ENCODE measurements around the gene DDR1.

DNA sequence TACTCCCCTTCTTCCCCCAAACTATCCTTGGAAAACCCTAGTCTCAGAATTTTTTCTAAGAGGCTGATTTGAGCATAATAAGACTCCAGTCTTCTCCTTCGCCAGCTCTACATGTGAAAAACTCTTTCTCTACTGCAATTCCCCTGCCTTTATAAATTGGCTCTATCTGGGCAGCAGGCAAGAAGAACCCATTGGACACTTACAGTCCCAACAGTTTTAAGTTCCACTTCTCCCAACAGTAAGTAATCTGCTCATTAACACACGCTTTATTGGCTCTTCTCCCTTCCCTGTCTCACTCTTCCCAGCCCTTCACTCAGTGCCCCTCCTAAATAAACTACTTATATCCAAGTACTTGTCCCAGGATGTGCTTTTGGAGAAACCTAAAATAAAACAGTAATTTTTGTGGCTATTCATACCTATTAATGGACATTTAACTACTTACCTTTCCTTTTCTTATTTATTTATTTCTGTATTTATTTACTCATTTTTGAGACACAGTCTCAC is 11.1 kb upstream of the DDR1 start:
- TF ChIP-seq, protein P1, sequence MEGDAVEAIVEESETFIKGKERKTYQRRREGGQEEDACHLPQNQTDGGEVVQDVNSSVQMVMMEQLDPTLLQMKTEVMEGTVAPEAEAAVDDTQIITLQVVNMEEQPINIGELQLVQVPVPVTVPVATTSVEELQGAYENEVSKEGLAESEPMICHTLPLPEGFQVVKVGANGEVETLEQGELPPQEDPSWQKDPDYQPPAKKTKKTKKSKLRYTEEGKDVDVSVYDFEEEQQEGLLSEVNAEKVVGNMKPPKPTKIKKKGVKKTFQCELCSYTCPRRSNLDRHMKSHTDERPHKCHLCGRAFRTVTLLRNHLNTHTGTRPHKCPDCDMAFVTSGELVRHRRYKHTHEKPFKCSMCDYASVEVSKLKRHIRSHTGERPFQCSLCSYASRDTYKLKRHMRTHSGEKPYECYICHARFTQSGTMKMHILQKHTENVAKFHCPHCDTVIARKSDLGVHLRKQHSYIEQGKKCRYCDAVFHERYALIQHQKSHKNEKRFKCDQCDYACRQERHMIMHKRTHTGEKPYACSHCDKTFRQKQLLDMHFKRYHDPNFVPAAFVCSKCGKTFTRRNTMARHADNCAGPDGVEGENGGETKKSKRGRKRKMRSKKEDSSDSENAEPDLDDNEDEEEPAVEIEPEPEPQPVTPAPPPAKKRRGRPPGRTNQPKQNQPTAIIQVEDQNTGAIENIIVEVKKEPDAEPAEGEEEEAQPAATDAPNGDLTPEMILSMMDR (conservative IDR thresholded peaks at IDR 0.05 in 1 of 2, IDR thresholded peaks at IDR 0.05 in 1 of 2; ENCODE audit: extremely low read depth in 1 of 2, insufficient read depth in 1 of 2, low read depth in 1 of 2, low read length in 2 of 2), result no peak
- TF ChIP-seq EZH2 (IDR thresholded peaks at IDR 0.05; ENCODE audit: borderline replicate concordance, low read length), result no peak
